Ascending aorta (tissue), 2 donors: ENCODE measurements around the gene TRIM40. TPM values are rescaled to one million over a fixed set of nuclear protein-coding genes. Genes with fewer than 3 reads are reported as not detected.

ENCODE experiments used
- DNase-seq, 2 donors: peaks; one replicate each; pipeline ENCODE4 v3.0.0-alpha.2; 2019; ENCODE audit warnings: low spot score in 2 of 2
- H3K27ac ChIP-seq, 2 donors: fragments of 200-600 bp; sonication (generic); one replicate each; pipeline ENCODE4 v1.5.1; 2016 to 2017; ENCODE audit warnings: mild to moderate bottlenecking in 1 of 2
- H3K27me3 ChIP-seq: fragments of 200-600 bp; sonication (generic); one replicate; pipeline ENCODE4 v1.5.1; 2017
- H3K36me3 ChIP-seq, 2 donors: fragments of 200-600 bp; sonication (generic); one replicate each; pipeline ENCODE4 v1.5.1; 2016
- H3K4me1 ChIP-seq, 2 donors: fragments of 200-600 bp; sonication (generic); one replicate each; pipeline ENCODE4 v1.5.1; 2016 to 2017; ENCODE audit warnings: mild to moderate bottlenecking in 1 of 2
- H3K4me3 ChIP-seq, 2 donors: fragments of 200-600 bp; sonication (generic); one replicate each; pipeline ENCODE4 v1.5.1; 2016 to 2017; ENCODE audit warnings: mild to moderate bottlenecking in 1 of 2
- H3K9me3 ChIP-seq, 2 donors: fragments of 200-600 bp; sonication (generic); one replicate each; pipeline ENCODE4 v1.5.1; 2016
- intact Hi-C: fragments of 100-400 bp; cut with DNase I; formaldehyde crosslinking; loops from one replicate; pipeline ENCODE4 v1.15.1; 2023
- total RNA-seq: library from RNA; depleted of rRNA; stranded (reverse); fragments of >200 nt; gene quantifications from one replicate; pipeline ENCODE4 v1.1.0, GENCODE V29; 2016
- TF ChIP-seq, protein P1 (sequence below), 3 experiments: fragments of 200-600 bp in 2 of 3; fragments of 450-650 bp in 1 of 3; sonication (generic) in 2 of 3; IDR thresholded peaks; one replicate each; pipeline ENCODE4 v1.5.1; 2016 to 2019; ENCODE audit warnings: antibody characterized with exemption in 3 of 3, mild to moderate bottlenecking in 1 of 3, moderate library complexity in 1 of 3

The TRIM40 gene
- total RNA-seq, 1 donor from 2014 or later = not detected

DNA sequence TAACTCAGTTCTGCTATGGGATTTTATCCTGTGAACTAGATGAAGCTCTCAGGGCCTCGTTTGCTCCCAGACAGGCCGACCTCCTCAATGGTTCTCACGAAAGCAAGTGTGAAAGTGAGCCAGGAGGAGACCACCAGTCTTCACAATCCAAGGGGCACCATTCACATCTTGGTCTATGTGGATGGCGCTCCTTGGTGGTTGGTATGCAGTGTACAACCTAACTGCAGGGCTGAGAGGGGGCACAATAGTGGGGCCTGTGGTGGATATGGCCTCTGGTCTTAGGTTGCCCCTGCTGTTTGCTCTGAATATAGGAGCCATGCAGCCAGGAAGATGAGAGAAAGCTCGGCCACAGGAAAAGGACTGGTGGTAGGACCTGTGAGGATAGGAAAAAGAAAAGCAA is 52.6 kb downstream of the TRIM40 start:
- TF ChIP-seq, protein P1, sequence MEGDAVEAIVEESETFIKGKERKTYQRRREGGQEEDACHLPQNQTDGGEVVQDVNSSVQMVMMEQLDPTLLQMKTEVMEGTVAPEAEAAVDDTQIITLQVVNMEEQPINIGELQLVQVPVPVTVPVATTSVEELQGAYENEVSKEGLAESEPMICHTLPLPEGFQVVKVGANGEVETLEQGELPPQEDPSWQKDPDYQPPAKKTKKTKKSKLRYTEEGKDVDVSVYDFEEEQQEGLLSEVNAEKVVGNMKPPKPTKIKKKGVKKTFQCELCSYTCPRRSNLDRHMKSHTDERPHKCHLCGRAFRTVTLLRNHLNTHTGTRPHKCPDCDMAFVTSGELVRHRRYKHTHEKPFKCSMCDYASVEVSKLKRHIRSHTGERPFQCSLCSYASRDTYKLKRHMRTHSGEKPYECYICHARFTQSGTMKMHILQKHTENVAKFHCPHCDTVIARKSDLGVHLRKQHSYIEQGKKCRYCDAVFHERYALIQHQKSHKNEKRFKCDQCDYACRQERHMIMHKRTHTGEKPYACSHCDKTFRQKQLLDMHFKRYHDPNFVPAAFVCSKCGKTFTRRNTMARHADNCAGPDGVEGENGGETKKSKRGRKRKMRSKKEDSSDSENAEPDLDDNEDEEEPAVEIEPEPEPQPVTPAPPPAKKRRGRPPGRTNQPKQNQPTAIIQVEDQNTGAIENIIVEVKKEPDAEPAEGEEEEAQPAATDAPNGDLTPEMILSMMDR (IDR thresholded peaks at IDR 0.05) = no peak
- intact Hi-C loops = no loop called here
- H3K27ac ChIP-seq = no peak overlapping the region
- H3K4me3 ChIP-seq = no peak overlapping the region
- peaks cover 43 to 73% of the 10 kb centered on the region in 2 donors for H3K36me3 ChIP-seq
- DNase-seq = no peak
- H3K9me3 ChIP-seq = no peaks in the 10 kb centered on the region
- no peaks in the 10 kb centered on the region for H3K4me1 ChIP-seq
- no peaks in the 10 kb centered on the region for H3K27me3 ChIP-seq

DNA sequence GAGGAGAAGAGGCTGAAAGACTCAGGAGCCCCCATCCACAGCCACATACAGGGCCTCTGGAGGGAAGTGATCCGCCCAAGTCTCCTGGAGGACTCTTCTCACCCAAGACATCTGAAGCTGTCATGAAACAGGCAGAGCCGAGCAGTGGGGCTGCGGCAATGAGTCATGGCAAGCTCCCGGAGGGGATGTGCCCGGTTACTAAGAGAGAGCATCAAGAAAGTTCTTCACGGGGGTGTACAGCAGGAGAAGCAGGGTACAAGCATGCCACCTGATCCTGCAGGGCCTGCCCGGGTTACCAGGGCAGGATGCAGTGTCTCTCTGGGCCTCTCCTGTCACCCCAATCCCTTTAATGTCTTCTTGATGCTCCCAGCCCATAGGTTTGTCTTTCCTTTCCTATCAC is 56.1 kb downstream of the TRIM40 start:
- intact Hi-C loops = no loop called here
- DNase-seq = no peak
- TF ChIP-seq, protein P1 (IDR thresholded peaks at IDR 0.05) = no peak
- no peaks in the 10 kb centered on the region for H3K9me3 ChIP-seq
- no peak overlapping the region for H3K4me3 ChIP-seq
- H3K27me3 ChIP-seq = no peaks in the 10 kb centered on the region
- no peaks in the 10 kb centered on the region for H3K4me1 ChIP-seq
- peaks cover 58 to 82% of the 10 kb centered on the region in 2 donors for H3K36me3 ChIP-seq
- H3K27ac ChIP-seq = no peak overlapping the region

DNA sequence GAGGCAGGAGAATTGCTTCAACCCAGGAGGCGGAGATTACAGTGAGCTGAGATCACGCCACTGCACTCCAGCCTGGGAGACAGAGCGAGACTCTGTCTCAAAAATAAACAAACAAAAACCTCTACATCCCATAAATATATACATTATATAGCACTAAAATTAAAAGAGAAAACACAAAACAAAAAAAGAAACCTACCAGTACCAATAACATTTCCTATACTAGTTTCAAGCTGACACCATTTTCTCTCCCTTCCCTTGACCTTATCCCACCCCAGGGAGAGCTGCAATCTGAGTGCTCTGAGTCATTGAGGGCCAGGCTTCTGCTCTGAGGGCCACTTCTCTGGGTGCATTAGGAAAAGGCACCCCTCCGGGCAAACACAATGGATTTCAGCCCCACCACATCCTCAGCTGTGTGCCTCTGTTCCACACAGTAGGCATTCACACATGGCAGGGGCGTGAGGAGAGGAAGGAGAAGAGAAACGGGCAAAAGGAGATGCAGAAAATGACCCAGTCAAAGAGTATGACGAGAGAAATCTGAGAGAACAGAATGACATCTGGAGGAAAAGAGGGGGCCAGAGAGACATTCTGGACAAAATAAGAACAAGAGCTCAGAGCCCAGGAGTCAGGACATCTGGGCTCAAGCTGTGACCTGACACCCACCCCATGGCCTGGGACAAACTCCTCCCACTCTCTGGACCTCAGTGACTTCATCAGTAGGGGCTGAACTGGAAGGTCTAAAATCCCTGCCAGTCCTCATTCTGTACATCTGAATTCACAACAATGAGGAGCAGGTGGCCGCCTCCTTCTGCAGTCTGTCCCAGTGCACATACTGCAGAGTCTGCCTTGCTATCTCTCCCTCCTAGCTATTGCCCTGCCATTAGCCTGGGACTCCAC is 59.1 kb downstream of the TRIM40 start:
- no peaks in the 10 kb centered on the region for H3K9me3 ChIP-seq
- H3K4me1 ChIP-seq = no peaks in the 10 kb centered on the region
- intact Hi-C loops = no loop called here
- no peak overlapping the region for H3K4me3 ChIP-seq
- H3K27me3 ChIP-seq = no peaks in the 10 kb centered on the region
- no peak overlapping the region for H3K27ac ChIP-seq
- DNase-seq = no peak
- TF ChIP-seq, protein P1 (IDR thresholded peaks at IDR 0.05) = no peak
- peaks cover 54 to 82% of the 10 kb centered on the region in 2 donors for H3K36me3 ChIP-seq

DNA sequence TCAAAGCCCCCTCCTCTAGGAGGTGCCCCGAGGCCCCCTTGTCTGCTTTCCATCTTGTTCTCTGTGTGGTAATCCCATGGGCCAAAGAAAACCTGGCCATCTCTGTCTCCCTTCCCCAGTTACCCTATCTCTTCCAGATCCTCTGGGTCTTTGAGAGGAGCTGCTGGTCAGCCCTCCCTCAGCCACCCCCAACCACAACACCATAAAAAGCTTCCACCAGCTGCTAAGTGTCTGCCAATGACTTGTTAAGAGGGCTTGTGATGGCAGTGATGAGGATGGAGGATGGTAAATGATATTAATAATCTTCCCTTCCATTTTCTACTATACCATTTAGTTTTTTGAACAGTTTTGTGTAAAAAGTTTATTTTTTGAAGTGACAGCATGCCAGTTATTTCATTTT is 60.0 kb downstream of the TRIM40 start:
- Histone ChIP-seq H3K27me3 (no peaks in the 10 kb centered on the region), H3K27ac (no peak overlapping the region), H3K4me3 (no peak overlapping the region), H3K4me1 (no peaks in the 10 kb centered on the region), H3K36me3 (peaks cover 55 to 79% of the 10 kb centered on the region in 2 donors), H3K9me3 (no peaks in the 10 kb centered on the region)
- TF ChIP-seq, protein P1 (IDR thresholded peaks at IDR 0.05) = no peak
- DNase-seq = no peak
- intact Hi-C loops = no loop called here

DNA sequence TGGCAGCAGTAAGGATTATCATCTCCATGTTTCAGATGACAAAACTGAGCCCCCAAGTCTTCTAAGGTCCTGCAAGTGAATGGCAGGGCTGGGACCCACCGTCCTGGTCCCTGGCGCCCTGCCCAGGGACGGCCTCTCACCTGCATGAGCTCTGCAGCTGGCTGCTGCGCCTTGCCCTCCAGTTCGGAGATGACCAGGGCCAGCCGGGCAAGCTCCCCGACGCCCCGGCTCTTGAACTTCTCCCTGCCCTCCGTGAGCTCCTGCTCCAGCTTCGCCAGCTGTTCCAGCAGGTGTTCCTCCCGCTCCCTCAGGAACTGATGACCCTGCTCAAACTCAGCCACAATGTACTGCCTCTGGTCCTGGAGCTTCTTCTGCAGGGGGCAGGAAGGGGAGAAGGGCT is 60.4 kb downstream of the TRIM40 start:
- intact Hi-C loops = no loop called here
- no peaks in the 10 kb centered on the region for H3K9me3 ChIP-seq
- H3K4me3 ChIP-seq = no peak overlapping the region
- TF ChIP-seq, protein P1 (IDR thresholded peaks at IDR 0.05) = no peak
- no peaks in the 10 kb centered on the region for H3K27me3 ChIP-seq
- no peak for DNase-seq
- no peaks in the 10 kb centered on the region for H3K4me1 ChIP-seq
- H3K36me3 ChIP-seq = peaks cover 54 to 75% of the 10 kb centered on the region in 2 donors
- H3K27ac ChIP-seq = no peak overlapping the region

Other genes with a start within 250 kb of the TRIM40 start
- 1,099 TPM for gene HLA-A, start 193.6 kb upstream of the TRIM40 start, total RNA-seq
- gene POLR1H, start 74.9 kb upstream of the TRIM40 start, total RNA-seq = 36.9 TPM
- gene PPP1R11, start 68.9 kb upstream of the TRIM40 start, total RNA-seq = 7.1 TPM
- not detected for gene RNF39, start 60.4 kb upstream of the TRIM40 start, total RNA-seq
- not detected for gene TRIM31, start 23.1 kb upstream of the TRIM40 start, total RNA-seq
- gene TRIM10, start 25.1 kb downstream of the TRIM40 start, total RNA-seq = not detected
- gene TRIM15, start 27.4 kb downstream of the TRIM40 start, total RNA-seq = not detected
- 38.6 TPM for gene TRIM26, start 77.3 kb downstream of the TRIM40 start, total RNA-seq
- 2.8 TPM for gene TRIM39, start 190.8 kb downstream of the TRIM40 start, total RNA-seq
- gene RPP21, start 209.0 kb downstream of the TRIM40 start, total RNA-seq = 262 TPM